BJ (cell line): ENCODE results near the gene IKBKE. TPM values are rescaled to one million over a fixed set of nuclear protein-coding genes. Genes with fewer than 3 reads are reported as not detected.

Experiments
- CTCF ChIA-PET: fragments of 350-600 bp; formaldehyde crosslinking; extraction: SDS; loops from one replicate; lab custom pipeline; 2021; ENCODE audit warnings: antibody characterized with exemption, inconsistent platforms; lab: Yijun Ruan, JAX
- POLR2A ChIA-PET: fragments of 300-600 bp; sonication (Branson Sonifier 250); formaldehyde crosslinking; extraction: SDS; loops from one replicate; lab custom pipeline; 2021; ENCODE audit warnings: antibody characterized with exemption; lab: Charles Lee
- DNase-seq: peaks from one replicate; pipeline ENCODE4 v3.0.0-alpha.2; 2011; ENCODE audit warnings: low read depth
- H3K27me3 ChIP-seq: 2 replicates; pipeline ENCODE4 v1.6.0; 2011; ENCODE audit warnings: low read length; ENCODE audit not compliant: control insufficient read depth, insufficient read depth
- H3K36me3 ChIP-seq: 2 replicates; pipeline ENCODE4 v1.5.1; 2011; ENCODE audit warnings: low read length; ENCODE audit not compliant: control insufficient read depth, insufficient read depth
- H3K4me3 ChIP-seq: 2 replicates; pipeline ENCODE4 v1.5.1; 2011; ENCODE audit warnings: low read depth, mild to moderate bottlenecking, control low read depth, low read length
- CTCF ChIP-seq: IDR thresholded peaks from 2 replicates; pipeline ENCODE4 v1.5.1; 2011; ENCODE audit warnings: low read depth, mild to moderate bottlenecking, control low read depth, inconsistent platforms, low read length, moderate library complexity; ENCODE audit not compliant: insufficient read depth
- polyA plus RNA-seq: library from polyadenylated mRNA; depleted of rRNA; stranded (reverse); fragments of >200 nt; gene quantifications from 2 replicates; pipeline ENCODE4 v1.2.3, GENCODE V29; 2011

The IKBKE gene
- polyA plus RNA-seq, 1 experiment: 23.0 TPM

DNA sequence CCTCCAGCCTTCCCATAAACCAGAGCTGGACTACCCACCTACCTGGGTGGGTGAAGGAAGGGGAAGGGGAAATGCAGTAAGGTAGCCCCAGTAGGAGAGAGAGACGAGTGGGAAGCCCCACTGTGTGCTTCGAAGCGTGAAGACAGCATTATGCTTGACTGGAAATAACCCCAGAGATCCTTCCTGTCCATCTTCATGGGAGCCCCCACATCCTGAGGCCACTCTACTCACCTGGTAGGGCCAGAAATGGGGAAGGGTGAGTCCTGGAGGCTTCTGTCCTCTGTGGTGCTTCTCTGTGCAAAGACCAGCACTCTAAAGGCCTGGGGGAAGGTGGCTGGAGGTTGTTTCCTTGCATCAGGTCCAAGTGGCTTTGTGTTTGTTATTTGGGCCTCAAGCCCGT is 27.1 kb downstream of the IKBKE start:
- ChIA-PET CTCF (interaction anchor here (1.0 to 3.6 kb wide), 4 partner anchors 12 to 167 kb away, joined by 3 to 17 read pairs (median 8); no protein-coding TSS in a partner anchor), POLR2A (no interaction called here)
- H3K36me3 ChIP-seq: peaks cover 18% of the 10 kb centered on the region
- no peaks in the 10 kb centered on the region for H3K27me3 ChIP-seq
- no peak for TF ChIP-seq CTCF
- no peak for DNase-seq
- no peak overlapping the region for H3K4me3 ChIP-seq

GRCh38 chr1:206497774-206498173 is 27.5 kb downstream of the IKBKE start:
- H3K27me3 ChIP-seq: no peaks in the 10 kb centered on the region
- H3K4me3 ChIP-seq: no peak overlapping the region
- H3K36me3 ChIP-seq: peaks cover 17% of the 10 kb centered on the region
- POLR2A ChIA-PET: no interaction called here
- no peak for DNase-seq
- no peak for TF ChIP-seq CTCF
- CTCF ChIA-PET: interaction anchor here (0.8 to 4.9 kb wide), 5 partner anchors 7 to 167 kb away, joined by 3 to 55 read pairs (median 4); no protein-coding TSS in a partner anchor

GRCh38 chr1:206498685-206499084 is 28.4 kb downstream of the IKBKE start:
- H3K4me3 ChIP-seq: no peak overlapping the region
- peaks cover 11% of the 10 kb centered on the region for H3K36me3 ChIP-seq
- ChIA-PET CTCF (interaction anchor here (0.8 to 4.9 kb wide), 3 partner anchors 8 to 165 kb away, joined by 4 to 55 read pairs (median 7); no protein-coding TSS in a partner anchor), POLR2A (interaction anchor here (0.6 kb wide), 1 partner anchor 14 kb away, joined by 3 read pairs; no protein-coding TSS in a partner anchor)
- H3K27me3 ChIP-seq: no peaks in the 10 kb centered on the region
- DNase-seq: no peak
- TF ChIP-seq CTCF: no peak

DNA sequence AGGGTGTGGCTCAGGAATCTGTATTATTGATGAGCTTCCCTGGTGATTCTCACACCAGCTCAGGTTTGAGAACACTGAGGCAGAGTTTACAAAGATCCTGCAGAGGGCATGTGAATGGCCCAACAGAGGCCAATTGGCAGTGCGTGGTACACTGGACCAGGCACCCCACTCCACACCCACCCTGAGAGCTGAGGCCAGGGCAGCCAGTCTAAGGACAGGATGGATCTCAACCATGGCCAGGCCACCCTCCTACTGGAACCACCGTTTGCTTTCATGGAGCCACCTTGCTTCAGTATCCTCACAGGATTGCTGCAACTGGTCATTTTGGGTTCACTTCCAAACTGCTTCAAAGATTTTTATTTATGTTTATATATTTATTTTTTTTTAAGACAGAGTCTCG is 29.8 kb downstream of the IKBKE start:
- Histone ChIP-seq H3K36me3 (peaks cover 5% of the 10 kb centered on the region), H3K4me3 (no peak overlapping the region), H3K27me3 (no peaks in the 10 kb centered on the region)
- TF ChIP-seq CTCF: no peak
- DNase-seq: no peak
- POLR2A ChIA-PET: no interaction called here
- CTCF ChIA-PET: interaction anchor here (0.6 to 4.9 kb wide), 6 partner anchors 10 to 164 kb away, joined by 3 to 55 read pairs (median 5); no protein-coding TSS in a partner anchor

DNA sequence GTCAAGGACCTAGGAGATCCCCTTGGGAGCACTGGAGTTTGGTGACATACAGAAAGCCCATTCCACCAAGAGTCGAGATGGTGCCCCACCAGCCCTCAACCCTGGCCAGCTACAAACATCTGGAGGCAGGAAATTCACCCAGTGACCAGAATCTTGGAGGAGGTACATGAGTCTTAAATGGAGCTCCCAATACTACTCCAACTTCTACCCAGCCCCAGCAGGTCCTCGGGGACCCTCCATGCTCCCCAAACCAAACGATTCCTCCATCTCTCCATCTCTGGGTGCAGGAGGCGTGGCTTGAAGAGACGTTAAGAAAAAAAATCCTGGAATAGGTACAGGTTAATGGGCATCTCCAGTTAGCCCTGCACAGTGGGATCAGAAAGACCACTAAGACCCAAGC is 31.6 kb downstream of the IKBKE start:
- CTCF ChIA-PET: interaction anchor here (1.0 to 4.9 kb wide), 4 partner anchors 12 to 83 kb away, joined by 3 to 55 read pairs (median 15); partner anchors contain the start of gene IKBKE
- no peak for DNase-seq
- H3K4me3 ChIP-seq: no peak overlapping the region
- TF ChIP-seq CTCF: no peak
- POLR2A ChIA-PET: interaction anchor here (0.6 to 0.7 kb wide), 2 partner anchors 31 kb away, joined by 9 to 11 read pairs; no protein-coding TSS in a partner anchor
- H3K36me3 ChIP-seq: peaks cover 1% of the 10 kb centered on the region; the same call in 1 of the 2 replicates
- H3K27me3 ChIP-seq: no peaks in the 10 kb centered on the region
